ENCODE measurements around the gene ITPK1. TPM values are rescaled to one million over a fixed set of nuclear protein-coding genes. Genes with fewer than 3 reads are reported as not detected.
A peak's percentile ranks its signal among the peaks of the same experiment; 100 is the strongest.

The ITPK1 gene
- total RNA-seq, 2 experiments from 2014 or later: 78.5 to 83.5 TPM

DNA sequence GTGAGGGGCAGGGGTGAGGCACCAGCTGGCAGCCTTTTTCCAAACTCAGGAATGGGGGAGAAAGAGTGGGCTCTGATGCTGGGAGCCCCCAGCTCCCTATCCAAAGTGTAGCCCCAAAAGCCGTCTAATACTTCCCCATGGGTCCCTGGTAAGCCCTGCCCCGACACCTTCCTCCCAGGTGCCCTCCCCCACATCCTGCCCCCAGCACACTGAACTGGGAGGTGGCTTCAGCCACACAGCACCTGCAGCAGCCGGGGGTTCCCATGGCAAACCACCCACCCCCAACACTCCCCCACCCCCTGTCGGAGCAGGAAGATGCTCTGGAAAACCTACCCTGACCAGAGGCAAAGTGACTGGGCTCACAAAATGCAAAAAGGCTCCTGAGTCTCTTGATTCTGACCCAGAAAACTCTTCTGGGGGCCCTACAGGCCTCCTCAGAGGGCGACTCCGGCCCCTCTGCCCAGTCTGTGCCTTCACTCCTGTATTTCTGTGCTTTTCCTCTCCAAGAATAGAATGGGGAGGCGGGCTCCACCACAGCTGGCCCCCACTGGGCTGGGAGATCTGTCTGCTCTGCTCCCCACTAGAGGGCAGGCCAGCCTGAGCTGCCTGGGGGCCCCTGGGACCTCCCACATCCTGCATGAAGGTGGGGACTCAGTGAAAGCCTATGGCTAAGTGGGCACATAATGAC, 81.6 kb downstream of the ITPK1 start:
- ChIA-PET POLR2A (interaction anchor here (0.7 to 1.3 kb wide), 2 partner anchors 10 to 16 kb away, joined by 3 to 4 read pairs; no protein-coding TSS in a partner anchor), CTCF (interaction anchor here (0.7 to 5.1 kb wide), 19 partner anchors 8 to 143 kb away, joined by 3 to 39 read pairs (median 4); partner anchors contain the start of gene ITPK1)
- Mint-ChIP-seq H3K36me3 (ENCODE audit: low read depth) (no peaks in the 10 kb centered on the region), H3K27me3 (no peaks in the 10 kb centered on the region), H3K9me3 (no peaks in the 10 kb centered on the region), H3K27ac (peak overlapping the region; percentile 87), H3K4me1 (ENCODE audit: low read depth) (peaks cover 55% of the 10 kb centered on the region), H3K4me3 (peak overlapping the region; percentile 18)
- TF ChIP-seq, protein P1, sequence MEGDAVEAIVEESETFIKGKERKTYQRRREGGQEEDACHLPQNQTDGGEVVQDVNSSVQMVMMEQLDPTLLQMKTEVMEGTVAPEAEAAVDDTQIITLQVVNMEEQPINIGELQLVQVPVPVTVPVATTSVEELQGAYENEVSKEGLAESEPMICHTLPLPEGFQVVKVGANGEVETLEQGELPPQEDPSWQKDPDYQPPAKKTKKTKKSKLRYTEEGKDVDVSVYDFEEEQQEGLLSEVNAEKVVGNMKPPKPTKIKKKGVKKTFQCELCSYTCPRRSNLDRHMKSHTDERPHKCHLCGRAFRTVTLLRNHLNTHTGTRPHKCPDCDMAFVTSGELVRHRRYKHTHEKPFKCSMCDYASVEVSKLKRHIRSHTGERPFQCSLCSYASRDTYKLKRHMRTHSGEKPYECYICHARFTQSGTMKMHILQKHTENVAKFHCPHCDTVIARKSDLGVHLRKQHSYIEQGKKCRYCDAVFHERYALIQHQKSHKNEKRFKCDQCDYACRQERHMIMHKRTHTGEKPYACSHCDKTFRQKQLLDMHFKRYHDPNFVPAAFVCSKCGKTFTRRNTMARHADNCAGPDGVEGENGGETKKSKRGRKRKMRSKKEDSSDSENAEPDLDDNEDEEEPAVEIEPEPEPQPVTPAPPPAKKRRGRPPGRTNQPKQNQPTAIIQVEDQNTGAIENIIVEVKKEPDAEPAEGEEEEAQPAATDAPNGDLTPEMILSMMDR (IDR thresholded peaks at IDR 0.05): peak; percentile 76
- peak; percentile 94 for ATAC-seq
- intact Hi-C loops (cut with micrococcal nuclease): no loop called here
- DNase-seq: peak; percentile 75

DNA sequence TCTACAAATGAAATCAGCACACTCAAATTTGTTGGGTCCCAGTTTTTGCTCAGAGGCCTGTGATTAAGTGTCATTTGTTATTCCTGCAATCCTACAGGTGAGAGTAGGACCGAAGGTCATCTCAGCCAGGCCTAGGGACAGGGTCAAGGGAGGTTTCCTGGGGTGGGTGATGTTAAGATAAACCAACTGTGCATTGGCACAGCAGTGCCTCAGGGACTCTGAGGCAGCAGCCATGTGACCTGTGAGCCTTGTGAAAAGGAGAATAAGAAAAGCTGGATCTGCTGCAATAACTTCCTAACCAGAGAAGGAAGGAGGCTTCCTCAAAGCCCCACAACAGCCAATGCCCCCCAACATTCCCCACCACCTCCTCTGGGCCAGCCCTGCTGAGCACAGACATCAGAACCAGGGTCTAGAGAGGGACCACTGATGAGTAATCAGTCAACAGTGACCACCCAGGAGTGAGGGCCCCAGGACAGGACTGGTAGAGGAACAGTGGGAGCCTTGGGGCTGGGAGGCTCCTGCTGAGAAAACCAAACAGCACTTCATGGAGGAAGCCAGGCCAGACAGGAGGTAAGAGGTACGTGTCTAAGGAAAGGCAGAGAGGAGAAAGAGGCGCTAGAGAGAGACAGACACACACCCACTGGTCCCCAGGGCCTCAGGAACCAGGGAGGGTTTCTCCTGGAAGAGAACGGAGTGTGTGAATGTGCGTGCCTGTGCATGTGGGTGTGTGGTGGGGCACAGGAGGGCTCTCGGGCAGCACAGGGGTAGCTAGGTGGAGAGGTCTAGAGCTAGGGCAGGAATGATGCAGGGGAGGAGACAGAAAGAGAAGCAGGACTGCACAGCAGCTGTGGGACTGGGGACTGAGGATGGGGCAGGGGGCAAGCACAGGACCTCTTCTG, 82.4 kb downstream of the ITPK1 start:
- no peaks in the 10 kb centered on the region for H3K27me3 Mint-ChIP-seq
- H3K9me3 Mint-ChIP-seq: no peaks in the 10 kb centered on the region
- ChIA-PET CTCF (interaction anchor here (0.7 to 5.1 kb wide), 9 partner anchors 10 to 106 kb away, joined by 3 to 39 read pairs (median 5); partner anchors contain the start of gene ITPK1), POLR2A (interaction anchor here (0.7 to 1.6 kb wide), 3 partner anchors 10 to 32 kb away, joined by 3 to 4 read pairs (median 3); no protein-coding TSS in a partner anchor)
- intact Hi-C loops (cut with micrococcal nuclease): no loop called here
- TF ChIP-seq, protein P1 (IDR thresholded peaks at IDR 0.05): no peak
- DNase-seq (peak; percentile 20), ATAC-seq (peak; percentile 6)
- H3K4me1 Mint-ChIP-seq (ENCODE audit: low read depth): peaks cover 52% of the 10 kb centered on the region
- peak overlapping the region; percentile 87 for H3K27ac Mint-ChIP-seq
- H3K4me3 Mint-ChIP-seq: peak overlapping the region; percentile 4
- no peaks in the 10 kb centered on the region for H3K36me3 Mint-ChIP-seq (ENCODE audit: low read depth)

DNA sequence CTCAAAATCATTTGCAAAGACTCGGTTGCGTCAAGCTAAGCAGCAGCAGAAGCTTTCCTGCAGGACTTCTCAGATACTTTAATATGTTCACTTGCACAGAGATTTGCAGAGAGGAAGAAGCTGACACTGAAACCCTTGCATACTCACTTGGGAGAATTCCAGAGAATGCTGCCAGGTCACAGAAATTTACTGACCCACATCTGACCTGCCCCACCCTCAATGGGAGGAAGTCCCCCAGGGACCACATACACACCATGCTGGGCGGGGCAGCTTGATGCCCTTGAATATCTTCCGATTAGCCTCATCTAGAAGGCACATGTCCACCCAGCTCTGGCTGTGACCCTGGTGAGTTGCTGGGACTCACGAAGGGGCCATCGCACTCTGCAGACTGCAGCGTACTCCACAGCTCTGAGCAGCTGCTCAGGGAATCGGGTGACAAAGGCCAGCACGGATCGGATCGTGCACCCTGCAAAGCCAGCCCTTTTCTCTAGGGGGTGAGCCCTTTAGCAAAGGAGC, 83.2 kb downstream of the ITPK1 start:
- Mint-ChIP-seq H3K27me3 (no peaks in the 10 kb centered on the region), H3K4me3 (no peak overlapping the region), H3K36me3 (ENCODE audit: low read depth) (no peaks in the 10 kb centered on the region), H3K4me1 (ENCODE audit: low read depth) (peaks cover 50% of the 10 kb centered on the region), H3K9me3 (no peaks in the 10 kb centered on the region), H3K27ac (no peak overlapping the region)
- ChIA-PET POLR2A (interaction anchor here (1.6 kb wide), 1 partner anchor 33 kb away, joined by 3 read pairs; no protein-coding TSS in a partner anchor), CTCF (interaction anchor here (0.9 to 5.1 kb wide), 4 partner anchors 80 to 107 kb away, joined by 3 to 39 read pairs (median 5); partner anchors contain the start of gene ITPK1)
- intact Hi-C loops (cut with micrococcal nuclease): no loop called here
- ATAC-seq (no peak), DNase-seq (no peak)
- TF ChIP-seq, protein P1 (IDR thresholded peaks at IDR 0.05): no peak

DNA sequence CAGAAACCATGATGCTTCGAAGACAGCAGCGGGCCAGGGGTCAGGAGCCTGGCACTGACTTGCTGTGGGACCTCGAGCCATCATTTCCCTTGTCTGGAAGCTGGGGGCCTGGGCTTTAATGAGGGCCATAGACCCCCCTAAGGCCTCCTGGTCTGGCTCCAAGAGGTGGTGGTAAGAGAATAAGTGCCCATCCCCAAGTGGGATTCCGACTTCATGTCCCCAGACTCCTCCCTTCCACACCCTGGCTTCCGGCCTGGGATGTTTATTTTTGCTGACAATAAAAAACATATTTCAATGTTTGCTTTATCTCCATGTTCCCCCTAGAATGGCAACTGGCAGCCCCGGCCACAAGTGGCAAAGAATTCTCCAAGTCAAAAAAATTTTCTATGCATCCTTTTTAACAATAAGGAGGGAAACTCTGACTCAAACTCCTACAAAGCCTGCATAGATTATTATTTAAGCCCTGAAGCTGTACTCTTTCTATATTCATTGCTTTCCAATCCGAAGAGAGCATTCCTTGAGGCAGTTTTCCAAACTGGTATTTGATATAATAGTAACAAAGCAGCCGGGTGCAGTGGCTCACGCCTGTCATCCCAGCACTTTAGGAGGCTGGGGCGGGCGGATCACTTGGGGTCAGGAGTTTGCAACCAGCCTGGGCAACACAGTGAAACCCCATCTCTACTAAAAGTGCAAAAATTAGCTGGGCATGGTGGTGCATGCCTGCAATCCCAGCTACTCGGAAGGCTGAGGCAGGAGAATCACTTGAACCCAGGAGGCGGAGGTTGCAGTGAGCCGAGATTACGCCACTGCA, 84.0 kb downstream of the ITPK1 start:
- H3K27me3 Mint-ChIP-seq: no peaks in the 10 kb centered on the region
- H3K4me3 Mint-ChIP-seq: no peak overlapping the region
- intact Hi-C loops (cut with micrococcal nuclease): no loop called here
- no peaks in the 10 kb centered on the region for H3K9me3 Mint-ChIP-seq
- CTCF ChIA-PET: interaction anchor here (0.9 to 5.1 kb wide), 5 partner anchors 80 to 108 kb away, joined by 3 to 39 read pairs (median 4); partner anchors contain the start of gene ITPK1
- H3K27ac Mint-ChIP-seq: no peak overlapping the region
- ATAC-seq (no peak), DNase-seq (no peak)
- POLR2A ChIA-PET: interaction anchor here (1.6 kb wide), 1 partner anchor 34 kb away, joined by 3 read pairs; no protein-coding TSS in a partner anchor
- peaks cover 46% of the 10 kb centered on the region for H3K4me1 Mint-ChIP-seq (ENCODE audit: low read depth)
- H3K36me3 Mint-ChIP-seq (ENCODE audit: low read depth): peaks cover under 1% of the 10 kb centered on the region
- TF ChIP-seq, protein P1 (IDR thresholded peaks at IDR 0.05): no peak
